UCSD-AML1 (cell line): ENCODE results near the gene GRIN2D.

ENCODE experiments used
- DNase-seq: peaks from one replicate; lab custom pipeline; 2025; ENCODE audit not compliant: unreplicated experiment; lab: John Stamatoyannopoulos, UW

Gene GRIN2D

DNA sequence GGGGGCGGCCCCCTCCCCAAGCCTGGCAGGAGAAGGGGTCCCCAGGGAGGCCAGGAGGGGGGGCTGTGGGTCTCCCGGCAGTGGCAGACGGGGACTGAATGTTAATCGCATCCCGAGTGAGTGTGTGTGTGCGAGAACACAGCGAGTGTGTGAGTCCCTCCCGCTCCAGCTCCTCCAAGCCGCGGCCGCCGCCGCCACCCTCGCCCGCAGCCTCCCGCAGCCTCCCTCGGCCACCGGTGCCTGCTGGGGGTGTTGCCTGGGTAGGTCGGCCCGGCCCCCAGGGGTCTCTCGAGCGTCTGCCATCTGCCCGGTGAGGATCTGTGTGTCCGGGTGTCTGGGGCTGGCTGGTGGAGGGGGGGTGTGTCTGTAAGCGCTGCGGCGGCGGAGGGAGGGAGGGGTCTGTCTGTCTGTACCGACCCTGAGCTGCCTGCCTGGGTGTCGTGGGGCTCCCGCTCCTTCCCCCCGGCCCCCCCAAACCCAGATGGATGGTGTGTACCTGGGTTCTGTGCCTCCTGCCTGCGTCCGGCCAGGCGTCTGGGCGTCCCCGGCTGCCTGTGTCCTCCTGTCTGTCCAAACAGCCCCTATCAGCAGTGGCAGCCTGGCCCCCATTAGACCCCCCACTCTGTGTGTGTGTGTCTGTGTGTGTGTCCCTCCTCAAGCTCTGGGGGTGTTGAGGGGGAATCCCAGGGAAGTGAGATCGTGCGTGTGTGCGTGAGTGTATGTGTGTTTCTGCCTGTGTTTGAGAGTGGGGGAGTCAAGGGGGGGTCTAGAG, at the start of gene GRIN2D:
TSS of gene GRIN2D (plus strand) at position 110 of the 772 bp plus-strand sequence. CDS start 4,725 bp downstream, outside the sequence.
- peak; percentile 40 for DNase-seq

DNA sequence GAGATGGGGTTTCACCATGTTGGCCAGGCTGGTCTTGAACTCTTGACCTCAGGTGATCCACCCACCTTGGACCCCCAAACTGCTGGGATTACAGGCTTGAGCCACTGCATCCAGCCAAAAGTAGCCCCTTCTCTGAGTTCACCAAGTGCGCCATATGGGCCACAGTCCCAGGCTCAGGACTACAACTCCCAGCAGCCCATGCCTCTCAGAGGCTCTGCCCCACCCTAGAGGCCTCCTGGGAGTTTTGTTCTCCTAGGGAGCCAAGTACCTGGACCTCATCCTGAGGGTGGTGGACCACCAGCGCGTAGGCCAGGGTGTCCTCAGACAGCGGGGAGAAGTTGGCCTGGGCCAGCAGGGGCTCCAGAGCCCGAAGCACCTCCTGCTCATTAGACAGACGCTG, 48.6 kb upstream of the GRIN2D start:
- DNase-seq: no peak

DNA sequence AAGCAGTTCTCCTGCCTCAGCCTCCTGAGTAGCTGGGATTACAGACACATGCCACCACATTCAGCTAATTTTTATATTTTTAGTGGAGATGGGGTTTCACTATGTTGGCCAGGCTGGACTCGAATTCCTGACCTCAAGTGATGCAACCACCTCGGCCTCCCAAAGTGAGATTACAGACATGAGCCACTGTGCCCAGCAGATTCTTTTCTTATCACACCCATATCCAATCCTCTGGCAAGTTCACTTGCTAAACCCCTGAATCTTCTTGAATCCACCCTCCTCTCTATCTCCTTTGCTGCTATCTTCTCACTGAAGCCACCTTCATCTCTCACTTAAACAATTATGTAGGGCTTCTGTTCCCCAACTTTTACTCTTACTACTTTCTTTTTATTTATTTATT, 47.3 kb upstream of the GRIN2D start:
- no peak for DNase-seq

DNA sequence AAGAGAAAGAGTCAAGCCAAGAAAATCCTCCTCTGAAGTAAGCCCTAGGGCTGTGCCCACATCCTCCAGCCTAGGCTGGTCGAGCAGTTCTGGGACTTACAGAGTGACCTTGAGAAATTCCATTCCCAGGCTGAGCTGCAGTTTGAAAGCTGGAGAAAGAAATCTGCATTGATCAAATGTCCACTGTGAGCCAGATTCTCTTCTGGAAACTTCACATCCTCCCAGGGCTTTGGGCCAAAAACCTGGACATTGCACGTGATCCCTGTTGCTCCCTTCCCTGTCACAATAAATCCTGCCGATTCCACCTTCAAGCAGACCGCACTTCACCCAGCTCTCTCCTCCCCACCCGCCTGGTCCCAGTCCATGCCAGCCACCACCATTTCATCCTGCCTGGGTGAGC, 45.4 kb upstream of the GRIN2D start:
- no peak for DNase-seq

DNA sequence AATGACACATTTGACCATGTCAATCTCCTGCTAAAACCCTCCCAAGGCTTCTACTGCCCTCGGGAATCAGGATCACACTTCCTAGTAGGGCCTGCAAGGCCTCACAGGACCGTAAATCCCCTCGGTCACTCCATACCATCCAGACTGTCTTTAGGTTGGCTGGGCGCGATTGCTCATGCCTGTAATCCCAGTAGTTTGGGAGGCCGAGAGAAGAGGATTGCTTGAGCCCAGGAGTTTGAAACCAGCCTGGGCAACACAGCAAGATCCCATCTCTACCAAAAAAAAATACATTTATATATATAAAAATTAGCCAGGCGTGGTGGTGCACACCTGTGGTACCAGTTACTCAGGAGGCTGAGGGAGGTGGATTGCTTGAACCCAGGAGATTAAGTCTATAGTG, 44.7 kb upstream of the GRIN2D start:
- no peak for DNase-seq

DNA sequence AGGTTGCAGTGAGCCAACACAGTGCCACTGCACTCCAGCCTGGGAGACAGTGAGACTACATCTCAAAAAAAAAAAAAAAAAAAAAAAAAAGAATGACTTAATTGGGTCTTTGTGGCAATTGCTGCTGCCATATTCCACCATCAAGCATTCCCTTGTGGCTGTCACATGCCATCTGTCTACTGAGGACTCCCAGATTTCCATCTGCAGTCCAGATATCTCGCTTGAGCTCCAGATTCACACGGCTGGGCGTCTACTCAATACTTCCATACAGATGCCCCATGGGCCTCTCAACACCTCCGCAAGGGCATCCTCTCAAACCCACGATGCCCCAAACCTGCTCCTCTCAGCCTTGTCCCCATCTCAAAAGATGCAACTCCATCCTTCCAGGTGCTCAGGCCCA, 42.6 kb upstream of the GRIN2D start:
- no peak for DNase-seq

DNA sequence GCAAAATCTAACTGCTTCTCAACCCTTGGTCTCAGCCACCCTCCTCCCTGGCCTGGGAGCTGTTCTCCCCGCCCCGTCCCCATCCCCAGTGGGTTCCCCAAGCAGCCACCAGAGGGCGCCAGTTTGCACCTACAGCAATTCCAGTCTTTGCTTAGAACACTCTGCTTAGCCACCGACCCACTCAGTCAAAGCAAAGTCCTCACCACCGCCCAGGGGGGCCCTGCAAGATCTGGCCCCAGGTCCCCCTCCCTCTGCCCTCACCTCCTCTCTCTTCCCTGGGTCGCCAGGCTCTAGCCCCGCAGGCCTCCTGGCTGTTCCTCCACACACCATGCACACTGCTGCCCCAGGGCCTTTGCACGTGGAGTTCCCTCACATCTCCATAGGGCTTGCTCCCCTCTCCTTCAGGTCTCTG, 42.1 kb upstream of the GRIN2D start:
- peak; percentile 75 for DNase-seq

DNA sequence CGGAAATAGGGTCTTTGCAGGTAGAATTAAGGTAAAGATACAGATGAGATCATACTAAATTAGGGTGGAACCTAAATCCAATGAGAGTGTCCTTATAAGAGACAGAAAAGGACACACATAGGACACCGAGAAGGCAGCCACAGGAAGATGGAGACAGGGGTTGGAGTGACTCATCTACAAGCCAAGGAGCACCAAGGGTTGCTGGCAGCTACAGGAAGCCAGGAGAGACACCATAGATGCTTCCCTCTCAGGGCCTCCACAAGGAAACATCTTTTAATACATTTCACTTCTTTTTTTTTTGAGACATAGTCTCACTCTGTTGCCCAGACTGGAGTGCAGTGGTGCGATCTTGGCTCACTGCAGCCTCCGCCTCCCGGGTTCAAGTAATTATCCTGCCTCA, 39.8 kb upstream of the GRIN2D start:
- no peak for DNase-seq

DNA sequence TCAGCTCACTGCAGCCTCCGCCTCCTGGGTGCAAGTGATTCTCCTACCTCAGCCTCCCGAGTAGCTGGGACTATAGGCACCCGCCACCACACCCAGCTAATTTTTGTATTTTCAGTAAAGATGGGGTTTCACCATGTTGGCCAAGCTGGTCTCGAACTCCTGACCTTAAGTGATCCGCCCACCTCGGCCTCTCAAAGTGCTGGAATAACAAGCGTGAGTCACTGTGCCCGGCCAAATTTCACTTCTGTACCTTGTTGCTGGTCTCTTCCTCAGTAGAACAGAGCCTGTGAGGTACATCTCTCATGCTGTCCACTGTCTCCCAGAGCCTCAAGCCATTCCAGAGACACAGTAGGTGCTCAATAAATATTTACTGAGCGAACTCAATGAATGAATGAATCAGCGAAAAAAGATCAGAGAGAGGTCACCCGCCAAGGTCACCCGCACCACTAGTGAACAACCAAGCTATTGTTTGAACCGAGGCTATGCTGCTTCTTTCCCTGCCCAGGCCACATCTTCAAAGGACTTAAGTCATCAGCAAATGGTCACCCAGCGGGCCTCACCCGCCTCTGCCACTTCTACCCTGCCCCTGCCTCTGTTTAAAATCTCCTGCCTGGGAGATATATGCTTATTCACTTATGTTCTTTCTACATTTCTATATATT, 39.0 kb upstream of the GRIN2D start:
- no peak for DNase-seq

DNA sequence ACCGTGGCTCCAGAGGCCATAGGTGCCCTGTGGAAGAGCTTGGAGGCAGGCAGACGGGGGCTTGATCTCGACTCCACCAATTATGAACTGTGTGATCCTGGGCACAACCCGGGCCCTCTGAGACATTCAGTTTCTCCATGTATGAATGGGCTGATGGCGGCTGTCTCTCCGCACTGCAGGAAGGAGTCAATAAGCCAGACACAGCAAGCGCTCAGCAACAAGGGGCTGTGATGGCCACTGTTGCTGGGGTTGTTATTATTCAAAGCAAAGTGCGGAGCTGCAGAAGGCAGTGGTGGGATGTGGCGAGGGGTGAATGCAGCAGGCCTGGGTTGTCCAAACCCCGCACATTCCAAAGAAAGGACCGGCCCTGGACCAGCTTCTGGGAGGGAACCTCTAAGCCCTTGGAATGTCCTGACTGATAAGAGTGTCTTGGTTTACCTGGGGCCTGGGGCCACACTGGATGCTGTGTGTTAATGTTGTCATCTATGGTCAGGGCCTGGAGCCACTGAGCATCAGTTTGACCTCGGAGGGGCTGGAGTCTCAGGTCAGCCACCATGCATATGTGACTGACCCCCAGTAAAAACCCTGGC, 38.0 kb upstream of the GRIN2D start:
- DNase-seq: no peak

DNA sequence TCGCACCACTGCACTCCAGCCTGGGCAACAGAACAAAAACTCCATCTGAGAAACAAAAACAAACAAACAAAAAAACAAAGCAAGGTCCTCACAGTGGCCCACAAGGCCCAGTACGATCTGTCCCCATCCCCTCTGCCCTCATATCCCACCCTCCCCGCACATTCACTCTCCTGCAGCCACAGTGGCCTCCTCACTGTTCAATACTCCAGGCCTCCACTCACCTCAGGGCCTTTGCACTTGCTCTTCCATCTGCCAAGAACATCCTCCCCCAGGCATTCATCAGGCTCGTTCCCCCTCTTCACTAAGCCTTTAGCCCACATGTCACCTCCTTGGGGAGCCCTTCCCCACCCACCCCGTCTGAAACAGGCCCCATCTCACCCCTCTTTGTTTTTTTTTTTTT, 34.3 kb upstream of the GRIN2D start:
- DNase-seq: no peak

DNA sequence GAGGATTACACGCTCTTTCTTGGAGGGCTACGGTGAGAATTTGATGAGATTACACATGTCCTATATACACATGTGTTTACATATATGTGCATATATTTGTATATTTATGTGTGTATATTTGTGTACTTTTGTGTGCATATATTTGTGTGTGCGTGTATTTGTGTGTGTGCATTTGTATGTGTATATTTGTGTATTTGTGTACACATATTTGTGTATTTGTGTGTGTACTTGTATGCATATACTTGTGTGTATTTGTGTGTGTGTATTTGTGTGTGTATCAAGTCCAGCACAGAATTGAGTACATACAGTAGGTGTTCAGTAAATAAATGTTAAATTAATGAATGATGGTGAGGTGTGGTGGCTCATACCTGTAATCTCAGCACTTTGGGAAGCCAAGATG, 31.6 kb upstream of the GRIN2D start:
- no peak for DNase-seq

DNA sequence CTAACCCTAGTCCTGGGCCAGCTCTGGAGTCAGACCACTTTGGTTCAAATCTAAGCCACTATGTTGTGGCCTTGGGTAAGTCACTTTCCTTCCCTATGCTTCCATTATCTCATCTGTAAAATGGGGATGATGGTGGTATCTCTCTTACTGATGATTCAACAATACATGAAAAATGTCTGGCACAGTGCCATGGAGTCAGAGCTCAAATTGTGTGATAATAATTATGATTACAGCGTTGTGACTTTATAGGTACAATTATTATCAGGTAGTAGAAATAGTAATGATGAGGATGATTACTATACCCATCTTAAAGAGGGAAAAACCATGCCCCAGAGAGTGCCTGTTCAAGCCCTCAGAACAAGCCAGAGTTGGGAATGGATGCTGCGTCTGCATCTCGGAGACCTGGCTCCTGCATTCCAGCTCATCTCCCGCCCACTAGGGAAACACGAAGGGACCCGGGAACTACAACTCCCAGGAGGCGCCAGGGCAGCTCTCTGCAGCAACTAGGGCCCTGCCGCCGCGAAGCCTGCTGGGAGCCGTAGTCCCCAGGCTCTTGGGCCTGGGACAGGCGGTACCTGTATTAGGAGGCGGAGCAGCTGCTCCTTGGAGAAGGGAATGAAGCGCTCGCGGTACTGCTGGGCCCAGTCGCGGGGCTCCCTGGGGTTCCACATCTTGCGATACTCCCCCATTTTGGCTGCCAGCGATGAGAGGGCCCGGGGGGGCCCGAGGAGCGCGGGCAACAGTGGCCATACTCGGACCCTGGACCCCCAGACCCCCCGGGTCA, 30.6 kb upstream of the GRIN2D start:
- peak; percentile 91 for DNase-seq

DNA sequence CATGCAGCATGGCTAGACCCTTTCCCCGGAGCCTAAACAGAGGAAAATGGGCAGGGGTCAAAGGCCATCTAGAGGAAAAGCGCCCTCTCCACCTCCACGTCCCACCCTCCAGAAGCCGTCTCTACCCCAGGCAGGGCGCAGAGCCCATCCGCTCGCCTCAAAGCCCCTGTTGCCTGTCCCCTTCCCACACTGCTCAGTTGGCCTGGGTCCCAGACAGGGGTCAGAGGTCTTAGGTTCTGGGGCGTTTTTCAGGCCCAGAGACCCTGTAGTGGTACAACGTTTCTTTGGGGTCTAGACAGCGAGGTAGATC, 30.0 kb upstream of the GRIN2D start:
- no peak for DNase-seq

DNA sequence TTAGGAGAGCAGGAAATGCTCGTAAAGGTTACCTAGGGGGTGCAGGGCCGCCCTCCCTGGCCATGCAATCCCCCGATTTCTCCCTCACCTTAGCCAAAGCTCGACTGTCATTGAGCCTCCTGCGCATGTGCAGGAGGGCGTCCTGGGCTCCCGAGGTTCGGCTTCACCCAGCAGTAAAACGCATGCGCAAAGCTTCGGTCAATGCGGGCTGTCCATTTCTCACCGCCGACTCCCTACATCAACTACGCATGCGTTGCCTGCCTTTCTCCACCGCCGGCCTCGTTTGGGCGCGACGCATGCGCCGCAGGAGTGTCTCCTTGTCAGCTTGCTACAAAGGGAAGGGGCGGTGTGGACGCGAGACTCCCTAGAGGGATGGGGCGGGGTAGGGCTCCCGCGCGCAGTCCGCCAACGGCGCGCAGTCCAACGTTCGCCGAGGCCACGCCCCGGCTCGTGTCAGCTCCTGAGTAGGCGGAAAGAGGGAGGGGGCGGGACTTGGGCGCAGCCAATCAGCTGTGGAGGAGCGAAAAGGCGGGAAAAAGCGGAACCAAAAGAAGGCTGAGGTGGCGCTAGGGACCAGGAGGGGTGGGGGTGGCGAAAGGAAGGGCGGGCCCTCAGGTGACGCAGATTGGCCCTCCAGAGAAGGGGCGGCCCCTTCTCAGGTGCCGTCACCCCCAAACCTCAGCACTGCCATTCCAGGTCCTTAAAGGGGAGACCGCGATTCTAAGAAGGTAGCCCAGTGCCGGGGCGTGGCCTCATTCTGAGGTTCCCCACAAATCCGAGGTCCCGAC, 29.5 kb upstream of the GRIN2D start, which contains the start of the genes SYNGR4 and TMEM143:
TSS of gene SYNGR4 (plus strand) at position 558 of the 788 bp plus-strand sequence. CDS start 1,476 bp downstream, outside the sequence.
TSS of gene TMEM143 (minus strand) at position 131 of the 788 bp plus-strand sequence. CDS start at position 111, 20 bp downstream.
- peak; percentile 100 for DNase-seq

DNA sequence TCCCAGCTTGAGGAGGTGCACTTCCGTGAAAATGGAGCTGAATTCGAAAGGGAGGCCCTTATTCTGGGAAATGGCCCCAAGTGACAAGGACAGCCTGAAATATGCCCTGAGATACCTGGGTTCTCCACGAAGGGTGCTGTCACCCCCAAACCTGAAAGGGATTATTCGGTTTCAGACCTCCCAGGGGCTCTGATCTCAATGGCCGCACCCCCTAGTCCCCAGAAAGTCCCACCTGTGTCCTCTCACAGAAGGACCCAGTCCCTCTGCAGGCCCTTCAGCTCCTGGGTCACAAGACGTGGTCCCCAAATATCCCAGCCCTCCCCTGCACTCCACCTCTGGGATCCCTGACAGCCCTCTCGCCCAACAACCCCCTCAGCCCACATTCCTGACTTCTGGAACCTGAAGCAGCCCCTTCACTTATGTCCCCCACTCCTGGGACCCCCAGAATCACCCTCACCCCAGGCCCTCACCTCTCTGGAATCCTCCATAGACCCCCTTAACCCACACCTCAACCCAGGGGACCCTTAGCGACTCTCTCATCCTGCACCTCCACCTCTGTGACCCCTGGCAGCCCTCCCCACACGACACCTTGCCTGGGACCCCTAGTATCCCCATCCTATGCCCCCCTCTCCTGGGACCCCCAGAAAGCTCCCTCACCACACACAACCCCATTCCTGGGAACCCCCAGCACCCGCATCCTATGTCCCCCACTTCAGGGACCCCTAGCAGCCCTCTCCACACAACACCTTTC, 28.7 kb upstream of the GRIN2D start:
- DNase-seq: no peak

DNA sequence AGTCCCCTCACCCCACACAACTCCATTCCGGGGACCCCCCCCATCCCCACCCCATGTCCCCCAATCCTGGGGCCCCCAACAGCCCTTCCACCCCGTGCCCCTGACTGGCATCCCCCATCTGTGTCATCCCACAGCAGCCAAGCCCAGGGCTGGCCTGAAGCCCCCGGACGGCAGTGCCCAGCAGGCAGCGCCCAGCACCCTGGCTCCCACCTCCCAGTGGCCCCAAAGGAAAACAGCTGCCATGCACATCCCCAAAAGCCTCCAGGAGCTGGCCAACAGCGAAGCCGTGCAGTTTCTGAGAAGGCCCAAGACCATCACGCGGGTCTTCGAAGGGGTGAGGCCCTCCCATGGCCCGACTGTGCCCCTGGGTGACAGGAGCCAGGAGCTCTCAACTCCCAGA, 27.9 kb upstream of the GRIN2D start:
- no peak for DNase-seq

DNA sequence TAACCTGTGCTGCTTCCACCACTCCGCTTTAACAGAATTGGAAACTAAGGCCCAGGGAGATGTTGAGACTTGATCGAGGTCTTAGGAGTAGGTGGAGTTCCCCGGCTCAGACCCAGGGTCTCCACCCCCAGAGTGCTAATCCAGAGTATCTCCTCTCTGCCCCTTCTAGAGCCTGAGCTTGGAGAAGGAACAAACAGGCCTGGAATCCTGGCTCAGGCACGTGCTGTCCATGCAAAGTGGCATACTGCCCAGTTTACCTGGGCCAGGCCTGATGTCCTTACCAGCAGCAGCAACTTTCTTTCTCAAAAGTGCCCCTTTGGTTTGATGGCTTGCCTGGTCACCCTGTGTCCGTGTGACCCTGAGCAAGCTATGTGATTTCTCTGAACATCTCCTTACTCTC, 25.6 kb upstream of the GRIN2D start:
- DNase-seq: no peak

DNA sequence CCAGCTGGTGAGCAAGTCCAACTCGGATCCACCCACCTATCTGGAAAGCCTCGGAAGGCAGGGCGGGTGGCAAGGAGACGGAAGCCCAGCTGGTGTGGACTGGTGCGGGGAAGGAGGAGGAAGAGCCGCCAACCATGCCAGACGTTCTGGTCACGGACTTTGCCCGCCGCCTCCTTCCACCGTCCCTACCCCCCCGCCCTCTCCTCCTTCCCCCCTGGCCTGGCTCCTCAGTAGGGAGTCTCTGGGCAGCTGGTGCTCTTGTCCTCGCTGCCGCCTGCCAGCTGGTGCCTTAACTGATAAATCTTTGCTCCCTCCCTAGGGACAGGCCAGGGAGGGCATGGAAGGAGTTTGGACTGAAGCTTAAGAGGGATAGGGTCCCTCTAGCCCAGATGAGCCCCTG, 24.5 kb upstream of the GRIN2D start:
- no peak for DNase-seq

DNA sequence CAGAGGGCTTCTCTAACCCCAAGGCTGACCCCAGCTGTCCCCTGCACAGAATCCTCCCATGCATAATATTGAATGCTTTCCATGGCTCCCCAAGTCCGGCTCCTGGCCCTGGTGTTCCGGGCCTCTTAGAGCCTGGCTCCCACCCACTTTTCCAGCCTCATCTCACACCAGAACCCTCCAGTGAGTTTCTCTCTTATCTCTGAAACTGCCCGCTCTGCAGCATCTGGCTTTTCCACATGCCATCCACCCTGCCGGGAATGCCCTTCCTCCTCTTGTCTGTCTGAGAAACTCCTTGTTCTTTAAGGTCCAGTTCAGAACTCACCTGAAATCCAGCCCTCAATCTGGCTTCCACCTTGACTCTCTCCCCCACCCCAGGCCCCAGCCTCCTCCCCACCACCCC, 22.5 kb upstream of the GRIN2D start:
- DNase-seq: no peak
